ENCODE data around the gene GCNT4. TPM values are rescaled to one million over a fixed set of nuclear protein-coding genes. Genes with fewer than 3 reads are reported as not detected.

GCNT4 gene, protein sequence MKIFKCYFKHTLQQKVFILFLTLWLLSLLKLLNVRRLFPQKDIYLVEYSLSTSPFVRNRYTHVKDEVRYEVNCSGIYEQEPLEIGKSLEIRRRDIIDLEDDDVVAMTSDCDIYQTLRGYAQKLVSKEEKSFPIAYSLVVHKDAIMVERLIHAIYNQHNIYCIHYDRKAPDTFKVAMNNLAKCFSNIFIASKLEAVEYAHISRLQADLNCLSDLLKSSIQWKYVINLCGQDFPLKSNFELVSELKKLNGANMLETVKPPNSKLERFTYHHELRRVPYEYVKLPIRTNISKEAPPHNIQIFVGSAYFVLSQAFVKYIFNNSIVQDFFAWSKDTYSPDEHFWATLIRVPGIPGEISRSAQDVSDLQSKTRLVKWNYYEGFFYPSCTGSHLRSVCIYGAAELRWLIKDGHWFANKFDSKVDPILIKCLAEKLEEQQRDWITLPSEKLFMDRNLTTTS
- 1 to 10 TPM; 2.0 to 2.2 TPM for total RNA-seq

DNA sequence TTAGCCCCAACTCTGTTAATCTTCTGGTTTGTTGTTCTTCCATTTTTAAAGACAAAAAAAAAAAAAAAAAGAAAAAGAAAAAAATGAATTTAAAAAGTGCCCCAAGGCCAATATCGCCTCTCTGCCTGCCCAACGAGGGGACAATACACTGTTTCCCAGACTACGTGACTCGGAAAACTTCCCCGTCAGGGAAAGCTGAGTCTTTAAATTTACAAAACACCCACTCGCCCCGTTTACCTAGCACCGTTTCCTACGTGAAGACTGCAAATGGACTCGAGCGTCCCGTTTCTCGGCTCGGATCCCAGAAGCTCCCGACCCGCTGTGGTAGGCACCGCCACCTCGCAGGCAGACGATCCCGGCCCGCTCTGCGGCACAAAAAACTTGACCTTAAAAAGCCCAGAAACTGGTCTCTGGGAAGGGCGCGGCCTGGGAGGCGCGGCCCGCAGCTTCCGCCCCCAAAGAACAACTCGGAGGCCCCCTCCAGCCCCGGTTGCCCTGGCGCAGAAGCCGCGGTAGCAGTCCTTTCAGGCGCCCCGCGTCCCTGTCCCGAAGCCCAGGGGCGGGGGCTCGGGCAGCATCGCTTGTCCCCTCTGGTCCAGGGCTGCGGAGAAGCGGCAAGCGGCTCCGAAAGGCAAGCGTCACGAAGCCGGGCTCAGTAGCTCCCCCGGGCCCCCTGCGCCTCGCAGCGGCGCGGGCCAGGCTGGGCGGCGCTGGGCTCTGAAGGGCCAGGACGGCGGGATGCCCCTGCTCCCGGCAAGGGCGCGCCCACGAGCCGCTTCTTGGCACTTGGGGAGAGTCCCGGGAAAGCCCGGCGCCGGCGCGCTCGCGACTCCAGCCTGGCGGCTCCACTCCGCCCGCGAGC lies at the start of gene GCNT4:
Gene GCNT4, minus strand, starts transcription at position 367 of the 862 bp plus-strand sequence. CDS start 22,521 bp downstream, outside the sequence.

Other genes with a start within 250 kb of the GCNT4 start
- gene FAM169A, start 186.2 kb downstream of the GCNT4 start, total RNA-seq: 1 to 10 TPM; 3.8 to 4.0 TPM
- under 1 TPM; 0.10 to 0.15 TPM for gene ANKRD31, start 184.3 kb upstream of the GCNT4 start, total RNA-seq

All from activated naive CD4-positive, alpha-beta T cell treated with anti-CD3 and anti-CD28 coated beads, Interleukin-2, amount 10 ng/mL, durations not matched to agents 5 hours and 36 hours (primary cell).